ENCODE measurements around the gene SMOC2.

DNA sequence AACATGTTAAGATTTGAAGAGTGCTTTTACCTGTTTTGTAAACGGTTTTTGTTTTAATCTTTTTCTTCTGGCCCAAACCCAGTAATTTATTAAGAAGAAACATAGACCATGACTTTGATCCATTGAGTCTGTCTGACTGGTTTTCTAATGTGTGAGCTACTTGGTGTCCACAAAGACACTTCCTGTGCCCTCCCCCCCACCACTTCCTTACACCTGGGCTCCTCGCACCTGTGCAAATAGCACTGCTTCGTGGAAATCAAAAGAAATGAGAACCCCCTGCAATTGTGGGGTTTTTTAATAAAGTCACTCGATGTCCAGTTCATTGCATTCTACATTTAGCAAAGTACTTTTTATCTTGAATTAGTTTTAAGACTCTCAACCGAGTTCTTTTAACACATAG lies 65.5 kb downstream of the SMOC2 start:
- TF ChIP-seq, protein P1, sequence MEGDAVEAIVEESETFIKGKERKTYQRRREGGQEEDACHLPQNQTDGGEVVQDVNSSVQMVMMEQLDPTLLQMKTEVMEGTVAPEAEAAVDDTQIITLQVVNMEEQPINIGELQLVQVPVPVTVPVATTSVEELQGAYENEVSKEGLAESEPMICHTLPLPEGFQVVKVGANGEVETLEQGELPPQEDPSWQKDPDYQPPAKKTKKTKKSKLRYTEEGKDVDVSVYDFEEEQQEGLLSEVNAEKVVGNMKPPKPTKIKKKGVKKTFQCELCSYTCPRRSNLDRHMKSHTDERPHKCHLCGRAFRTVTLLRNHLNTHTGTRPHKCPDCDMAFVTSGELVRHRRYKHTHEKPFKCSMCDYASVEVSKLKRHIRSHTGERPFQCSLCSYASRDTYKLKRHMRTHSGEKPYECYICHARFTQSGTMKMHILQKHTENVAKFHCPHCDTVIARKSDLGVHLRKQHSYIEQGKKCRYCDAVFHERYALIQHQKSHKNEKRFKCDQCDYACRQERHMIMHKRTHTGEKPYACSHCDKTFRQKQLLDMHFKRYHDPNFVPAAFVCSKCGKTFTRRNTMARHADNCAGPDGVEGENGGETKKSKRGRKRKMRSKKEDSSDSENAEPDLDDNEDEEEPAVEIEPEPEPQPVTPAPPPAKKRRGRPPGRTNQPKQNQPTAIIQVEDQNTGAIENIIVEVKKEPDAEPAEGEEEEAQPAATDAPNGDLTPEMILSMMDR (tag by site-specific recombination; IDR thresholded peaks at IDR 0.05) = no peak
- no peak for TF ChIP-seq ZNF138 (tag by site-specific recombination; IDR thresholded peaks at IDR 0.05; ENCODE audit: borderline replicate concordance)
- no peak for TF ChIP-seq ZNF280D (tag by site-specific recombination; IDR thresholded peaks at IDR 0.05)

Data from HEK293 (cell line).